A673 (cell line): Measurements from ENCODE around the gene IGF2R.

Experiments used
- EZH2 ChIP-seq: fragments of 200-600 bp; sonication (generic); IDR thresholded peaks from 2 replicates; pipeline ENCODE4 v1.6.1; 2017; ENCODE audit warnings: borderline replicate concordance, low read depth, mild to moderate bottlenecking, mixed read lengths, antibody characterized with exemption, low read length; ENCODE audit not compliant: poor library complexity, severe bottlenecking
- TF ChIP-seq, protein P1 (sequence below): fragments of 300-800, 200-600 bp; sonication (generic); conservative IDR thresholded peaks from 2 replicates; pipeline ENCODE4 v1.5.1; 2017; ENCODE audit warnings: low read depth, mild to moderate bottlenecking, antibody characterized with exemption, low read length, moderate library complexity, mixed read lengths

DNA sequence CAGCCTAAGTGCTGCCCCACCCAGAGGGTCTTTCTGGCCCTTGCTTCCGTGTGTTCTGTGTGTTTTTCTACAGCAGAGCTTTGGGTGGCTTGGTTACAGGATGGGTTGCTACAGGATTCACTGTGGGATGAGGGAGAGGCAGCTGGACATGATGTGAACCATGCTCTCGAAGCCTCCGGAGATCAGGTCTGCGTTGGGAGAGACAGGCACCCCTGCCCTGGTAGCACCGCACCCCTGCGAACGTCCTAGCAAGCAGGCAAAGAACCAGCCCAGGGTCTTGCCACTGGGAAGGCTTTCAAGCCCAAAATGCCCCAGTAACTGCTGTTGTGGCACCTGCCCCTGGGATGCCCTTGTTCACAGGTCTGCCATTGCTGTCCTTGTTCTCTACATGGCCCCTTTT lies 66.4 kb downstream of the IGF2R start:
- TF ChIP-seq, protein P1, sequence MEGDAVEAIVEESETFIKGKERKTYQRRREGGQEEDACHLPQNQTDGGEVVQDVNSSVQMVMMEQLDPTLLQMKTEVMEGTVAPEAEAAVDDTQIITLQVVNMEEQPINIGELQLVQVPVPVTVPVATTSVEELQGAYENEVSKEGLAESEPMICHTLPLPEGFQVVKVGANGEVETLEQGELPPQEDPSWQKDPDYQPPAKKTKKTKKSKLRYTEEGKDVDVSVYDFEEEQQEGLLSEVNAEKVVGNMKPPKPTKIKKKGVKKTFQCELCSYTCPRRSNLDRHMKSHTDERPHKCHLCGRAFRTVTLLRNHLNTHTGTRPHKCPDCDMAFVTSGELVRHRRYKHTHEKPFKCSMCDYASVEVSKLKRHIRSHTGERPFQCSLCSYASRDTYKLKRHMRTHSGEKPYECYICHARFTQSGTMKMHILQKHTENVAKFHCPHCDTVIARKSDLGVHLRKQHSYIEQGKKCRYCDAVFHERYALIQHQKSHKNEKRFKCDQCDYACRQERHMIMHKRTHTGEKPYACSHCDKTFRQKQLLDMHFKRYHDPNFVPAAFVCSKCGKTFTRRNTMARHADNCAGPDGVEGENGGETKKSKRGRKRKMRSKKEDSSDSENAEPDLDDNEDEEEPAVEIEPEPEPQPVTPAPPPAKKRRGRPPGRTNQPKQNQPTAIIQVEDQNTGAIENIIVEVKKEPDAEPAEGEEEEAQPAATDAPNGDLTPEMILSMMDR = no peak
- TF ChIP-seq EZH2 = no peak
